ENCODE data around the gene CDH4. TPM values are rescaled to one million over a fixed set of nuclear protein-coding genes. Genes with fewer than 3 reads are reported as not detected.

CDH4 gene
- total and polyA plus RNA-seq, 9 of the 15 experiments (the other 6 are each of a cell fraction or from before 2014, with no cell fraction given), result 0.04 TPM; not detected in 8

DNA sequence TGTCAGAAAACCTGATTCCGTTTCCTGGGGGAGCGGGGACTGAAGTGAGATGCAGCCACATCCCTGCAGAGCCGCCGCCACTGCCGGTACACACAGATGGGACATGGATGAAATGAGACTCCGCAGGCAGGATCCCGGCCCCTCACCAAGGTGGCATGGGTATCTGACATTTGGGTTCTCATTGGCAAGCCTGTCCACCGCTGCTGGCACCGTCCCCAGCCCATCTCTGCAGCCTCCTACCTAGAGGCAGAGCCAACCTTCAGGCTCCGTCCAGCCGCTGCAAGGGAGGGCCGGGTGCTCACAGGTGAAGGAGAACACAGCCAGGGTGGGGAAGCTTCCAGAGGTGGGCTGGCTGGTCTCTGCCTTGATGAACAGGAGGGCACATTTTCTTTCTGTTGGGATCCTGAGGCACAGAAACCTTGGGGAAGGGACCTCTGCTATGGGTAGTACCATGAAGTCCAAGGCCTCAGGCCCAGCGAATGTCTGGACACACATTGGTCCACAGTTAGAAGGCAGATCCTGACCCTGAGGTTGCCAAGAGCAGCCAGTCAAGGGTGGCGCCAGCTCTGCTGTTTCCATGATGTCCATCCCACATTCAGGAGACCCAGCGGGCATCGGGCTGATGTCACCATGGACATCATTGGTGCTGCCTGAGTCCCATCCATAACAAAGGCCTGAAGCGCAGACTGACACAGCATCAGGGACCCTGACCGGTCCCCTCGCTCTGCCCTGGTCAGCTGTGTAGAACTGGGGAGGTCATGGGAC lies 636.2 kb downstream of the CDH4 start (continued):
- TF ChIP-seq MGA (IDR thresholded peaks at IDR 0.05) (no peak), E2F4 (CRISPR knock-in tag; IDR thresholded peaks at IDR 0.05; ENCODE audit: low read depth) (no peak), ZNF444 (CRISPR knock-in tag; IDR thresholded peaks at IDR 0.05) (no peak), ADNP (tag; IDR thresholded peaks at IDR 0.05) (no peak), FOXK2 (conservative IDR thresholded peaks at IDR 0.05 in 1 of 2, IDR thresholded peaks at IDR 0.05 in 1 of 2; ENCODE audit: low read depth in 2 of 2) (no peak), FOSL1 (tag; conservative IDR thresholded peaks at IDR 0.05) (no peak), SRF (CRISPR knock-in tag; IDR thresholded peaks at IDR 0.05) (no peak), EHMT2 (IDR thresholded peaks at IDR 0.05) (no peak)
- TF ChIP-seq, protein P1, sequence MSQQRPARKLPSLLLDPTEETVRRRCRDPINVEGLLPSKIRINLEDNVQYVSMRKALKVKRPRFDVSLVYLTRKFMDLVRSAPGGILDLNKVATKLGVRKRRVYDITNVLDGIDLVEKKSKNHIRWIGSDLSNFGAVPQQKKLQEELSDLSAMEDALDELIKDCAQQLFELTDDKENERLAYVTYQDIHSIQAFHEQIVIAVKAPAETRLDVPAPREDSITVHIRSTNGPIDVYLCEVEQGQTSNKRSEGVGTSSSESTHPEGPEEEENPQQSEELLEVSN (IDR thresholded peaks at IDR 0.05; ENCODE audit: borderline replicate concordance in 1 of 2, extremely low read depth in 1 of 2, insufficient read depth in 1 of 2, insufficient read length in 1 of 2, low read depth in 1 of 2, low read length in 1 of 2, poor library complexity in 1 of 2, severe bottlenecking in 1 of 2), result no peak
